ENCODE results near the gene MYO1F. TPM values are rescaled to one million over a fixed set of nuclear protein-coding genes. Genes with fewer than 3 reads are reported as not detected.

The MYO1F gene
- total RNA-seq, 2 donors from 2014 or later = 4.7 to 9.1 TPM

- Histone ChIP-seq H3K9me3 (no peaks in the 10 kb centered on the region), H3K4me1 (no peaks in the 10 kb centered on the region), H3K36me3 (peaks cover 36% of the 10 kb centered on the region), H3K9ac (ENCODE audit: low read depth in 2 of 2, low read length in 2 of 2) (peak overlapping the region in 1 of 2 donors; percentile 31), H3K4me3 (no peak overlapping the region), H3K27me3 (no peaks in the 10 kb centered on the region), H3K27ac (peak overlapping the region; percentile 43)
- no peak for TF ChIP-seq CTCF (IDR thresholded peaks at IDR 0.05)
- intact Hi-C loops (cut with DNase I) = no loop called here
- DNase-seq = no peak
Measured at GRCh38 chr19:8487137-8487851, 89.9 kb downstream of the MYO1F start.

DNA sequence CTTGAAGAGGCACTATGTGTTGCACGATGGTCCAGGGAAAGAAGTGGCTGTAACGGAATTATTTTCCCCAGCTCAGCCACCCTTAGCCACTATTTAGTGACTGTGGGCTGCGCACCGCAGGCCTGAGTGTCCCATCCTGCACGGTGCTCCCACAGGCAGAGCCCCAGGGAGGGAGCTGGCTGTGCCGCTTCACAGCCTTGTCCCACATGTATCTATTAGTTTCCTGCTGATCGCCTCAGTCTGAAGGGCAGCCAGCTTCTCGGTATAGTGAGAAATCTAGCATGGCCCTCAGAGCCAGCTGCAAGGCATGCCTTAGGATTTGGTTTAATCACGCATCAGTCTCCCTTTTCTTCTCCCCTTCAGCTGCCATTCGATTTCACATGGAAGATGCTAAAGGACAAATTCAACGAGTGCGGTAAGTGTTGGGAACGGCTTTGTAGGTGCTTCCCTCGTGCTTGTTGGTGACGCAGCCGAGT, 90.5 kb downstream of the MYO1F start:
- no peaks in the 10 kb centered on the region for H3K27me3 ChIP-seq
- no peak for DNase-seq
- no peaks in the 10 kb centered on the region for H3K4me1 ChIP-seq
- intact Hi-C loops (cut with DNase I) = no loop called here
- no peak overlapping the region for H3K27ac ChIP-seq
- H3K4me3 ChIP-seq = no peak overlapping the region
- TF ChIP-seq CTCF (IDR thresholded peaks at IDR 0.05) = no peak
- peaks cover 36% of the 10 kb centered on the region for H3K36me3 ChIP-seq
- no peaks in the 10 kb centered on the region for H3K9me3 ChIP-seq
- peak overlapping the region in 1 of 2 donors; percentile 31 for H3K9ac ChIP-seq (ENCODE audit: low read depth in 2 of 2, low read length in 2 of 2)

DNA sequence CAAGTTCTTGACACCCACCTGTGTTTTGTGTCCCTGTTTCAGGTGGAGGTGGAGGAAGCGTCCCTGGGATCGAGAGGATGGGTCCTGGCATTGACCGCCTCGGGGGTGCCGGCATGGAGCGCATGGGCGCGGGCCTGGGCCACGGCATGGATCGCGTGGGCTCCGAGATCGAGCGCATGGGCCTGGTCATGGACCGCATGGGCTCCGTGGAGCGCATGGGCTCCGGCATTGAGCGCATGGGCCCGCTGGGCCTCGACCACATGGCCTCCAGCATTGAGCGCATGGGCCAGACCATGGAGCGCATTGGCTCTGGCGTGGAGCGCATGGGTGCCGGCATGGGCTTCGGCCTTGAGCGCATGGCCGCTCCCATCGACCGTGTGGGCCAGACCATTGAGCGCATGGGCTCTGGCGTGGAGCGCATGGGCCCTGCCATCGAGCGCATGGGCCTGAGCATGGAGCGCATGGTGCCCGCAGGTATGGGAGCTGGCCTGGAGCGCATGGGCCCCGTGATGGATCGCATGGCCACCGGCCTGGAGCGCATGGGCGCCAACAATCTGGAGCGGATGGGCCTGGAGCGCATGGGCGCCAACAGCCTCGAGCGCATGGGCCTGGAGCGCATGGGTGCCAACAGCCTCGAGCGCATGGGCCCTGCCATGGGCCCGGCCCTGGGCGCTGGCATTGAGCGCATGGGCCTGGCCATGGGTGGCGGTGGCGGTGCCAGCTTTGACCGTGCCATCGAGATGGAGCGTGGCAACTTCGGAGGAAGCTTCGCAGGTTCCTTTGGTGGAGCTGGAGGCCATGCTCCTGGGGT, 91.5 kb downstream of the MYO1F start:
- H3K4me1 ChIP-seq = no peaks in the 10 kb centered on the region
- H3K9me3 ChIP-seq = no peaks in the 10 kb centered on the region
- H3K36me3 ChIP-seq = peaks cover 36% of the 10 kb centered on the region
- no peak for DNase-seq
- intact Hi-C loops (cut with DNase I) = no loop called here
- H3K27me3 ChIP-seq = no peaks in the 10 kb centered on the region
- TF ChIP-seq CTCF (IDR thresholded peaks at IDR 0.05) = no peak
- no peak overlapping the region for H3K27ac ChIP-seq
- no peak overlapping the region for H3K4me3 ChIP-seq
- H3K9ac ChIP-seq (ENCODE audit: low read depth in 2 of 2, low read length in 2 of 2) = no peak overlapping the region

DNA sequence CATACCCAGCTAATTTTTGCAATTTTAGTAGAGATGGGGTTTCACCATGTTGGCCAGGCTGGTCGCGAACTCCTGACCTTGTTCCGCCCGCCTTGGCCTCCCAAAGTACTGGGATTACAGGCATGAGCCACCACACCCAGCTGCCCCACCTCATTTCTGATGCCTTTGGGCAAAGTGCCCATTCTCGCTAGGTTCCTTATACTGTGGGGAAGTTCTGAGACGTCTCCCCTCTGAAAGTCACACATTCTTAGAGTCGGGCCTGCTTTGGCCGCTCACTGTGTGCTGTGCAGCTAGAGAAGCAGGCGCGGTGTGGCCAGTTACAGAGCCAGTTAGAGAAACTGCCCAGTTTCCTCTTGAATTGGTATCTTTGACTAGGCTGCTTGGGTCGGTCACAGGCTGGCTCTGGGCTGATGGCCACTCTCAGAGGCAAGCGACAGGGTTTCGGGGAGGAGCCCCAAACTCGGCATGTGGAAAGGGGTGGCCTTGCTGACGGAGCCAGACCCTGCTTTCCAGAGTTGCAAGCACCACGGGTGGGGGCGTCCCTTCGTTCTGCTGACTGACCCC, 92.8 kb downstream of the MYO1F start:
- H3K36me3 ChIP-seq = peaks cover 36% of the 10 kb centered on the region
- H3K27ac ChIP-seq = no peak overlapping the region
- no peaks in the 10 kb centered on the region for H3K9me3 ChIP-seq
- H3K9ac ChIP-seq (ENCODE audit: low read depth in 2 of 2, low read length in 2 of 2) = no peak overlapping the region
- H3K27me3 ChIP-seq = no peaks in the 10 kb centered on the region
- intact Hi-C loops (cut with DNase I) = no loop called here
- peak; percentile 56 for DNase-seq
- no peak overlapping the region for H3K4me3 ChIP-seq
- no peaks in the 10 kb centered on the region for H3K4me1 ChIP-seq
- no peak for TF ChIP-seq CTCF (IDR thresholded peaks at IDR 0.05)

DNA sequence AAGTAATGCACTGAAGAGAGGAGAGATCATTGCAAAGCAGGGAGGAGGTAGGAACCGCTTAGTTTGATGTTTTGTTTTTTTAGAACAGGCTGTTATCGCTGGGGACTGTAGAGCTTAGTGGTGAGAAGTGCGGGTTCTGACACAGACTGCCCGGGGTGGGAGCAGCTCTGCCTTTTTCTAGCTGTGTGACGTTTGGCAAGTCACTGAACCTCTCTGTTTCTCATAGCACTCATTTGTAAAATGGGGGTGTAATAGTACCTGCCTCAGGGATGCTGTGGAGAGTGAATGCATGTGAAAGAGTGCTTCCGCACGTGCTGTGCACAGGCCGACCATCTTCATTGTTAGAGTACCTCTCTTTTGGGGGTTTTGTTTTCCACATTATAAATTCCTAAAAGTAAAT, 94.1 kb downstream of the MYO1F start:
- peaks cover 34% of the 10 kb centered on the region for H3K36me3 ChIP-seq
- H3K9ac ChIP-seq (ENCODE audit: low read depth in 2 of 2, low read length in 2 of 2) = no peak overlapping the region
- no peak overlapping the region for H3K4me3 ChIP-seq
- H3K27ac ChIP-seq = no peak overlapping the region
- no peaks in the 10 kb centered on the region for H3K27me3 ChIP-seq
- no peak for DNase-seq
- H3K4me1 ChIP-seq = no peaks in the 10 kb centered on the region
- no peak for TF ChIP-seq CTCF (IDR thresholded peaks at IDR 0.05)
- no peaks in the 10 kb centered on the region for H3K9me3 ChIP-seq
- intact Hi-C loops (cut with DNase I) = no loop called here
